Smooth muscle cell (in vitro differentiated cells): ENCODE results near the gene SPHKAP. TPM values are rescaled to one million over a fixed set of nuclear protein-coding genes. Genes with fewer than 3 reads are reported as not detected.

ENCODE experiments used
- DNase-seq: peaks from one replicate; lab custom pipeline; 2025; ENCODE audit not compliant: unreplicated experiment; lab: John Stamatoyannopoulos, UW
- H2AFZ ChIP-seq: fragments of 200-600 bp; sonication (generic); 2 replicates; pipeline ENCODE4 v1.6.0; 2016; ENCODE audit warnings: antibody characterized with exemption, low read depth, mild to moderate bottlenecking
- H3F3A ChIP-seq: fragments of 200-600 bp; sonication (generic); 2 replicates; pipeline ENCODE4 v1.6.0; 2017; ENCODE audit warnings: antibody characterized with exemption, low read depth
- H3K27ac ChIP-seq: fragments of 200-600 bp; sonication (generic); 2 replicates; pipeline ENCODE4 v1.5.1; 2016; ENCODE audit warnings: low read depth, mild to moderate bottlenecking
- H3K27me3 ChIP-seq: fragments of 200-600 bp; sonication (generic); 2 replicates; pipeline ENCODE4 v1.6.1; 2016; ENCODE audit warnings: low read depth, mild to moderate bottlenecking
- H3K36me3 ChIP-seq: fragments of 200-600 bp; sonication (generic); 2 replicates; pipeline ENCODE4 v1.5.1; 2016; ENCODE audit warnings: low read depth
- H3K4me1 ChIP-seq: fragments of 200-600 bp; sonication (generic); 2 replicates; pipeline ENCODE4 v1.5.1; 2016; ENCODE audit warnings: low read depth
- H3K4me2 ChIP-seq: fragments of 200-600 bp; sonication (generic); 2 replicates; pipeline ENCODE4 v1.6.0; 2016; ENCODE audit warnings: mild to moderate bottlenecking
- H3K4me3 ChIP-seq: fragments of 200-600 bp; sonication (generic); 2 replicates; pipeline ENCODE4 v1.5.1; 2016; ENCODE audit warnings: mild to moderate bottlenecking
- H3K79me2 ChIP-seq: fragments of 200-600 bp; sonication (generic); 2 replicates; pipeline ENCODE4 v1.6.0; 2016; ENCODE audit warnings: low read depth, mild to moderate bottlenecking
- H3K9ac ChIP-seq: fragments of 200-600 bp; sonication (generic); 2 replicates; pipeline ENCODE4 v1.6.0; 2016; ENCODE audit warnings: low read depth
- H3K9me3 ChIP-seq: fragments of 200-600 bp; sonication (generic); replicated peaks from 2 replicates; pipeline ENCODE4 v1.5.1; 2016; ENCODE audit warnings: low read depth
- H4K20me1 ChIP-seq: fragments of 200-600 bp; sonication (generic); 2 replicates; pipeline ENCODE4 v1.6.0; 2016; ENCODE audit warnings: low read depth
- WGBS: methylation state at CpG from one replicate; pipeline ENCODE4 v1.1.7; 2016; ENCODE audit warnings: low lambda C conversion rate; 5-methylcytosine and 5-hydroxymethylcytosine counted together
- polyA plus RNA-seq: library from polyadenylated mRNA; unstranded; fragments of >200 nt; fragmentation: Nextera tagmentation; extraction: Ambion mirVana; gene quantifications from 2 replicates; pipeline ENCODE4 v1.2.1, GENCODE V29; 2016
- total RNA-seq: library from RNA; depleted of rRNA; stranded (reverse); fragments of >200 nt; gene quantifications from 2 replicates; pipeline ENCODE4 v1.2.3, GENCODE V29; 2014
- TF ChIP-seq, protein P1 (sequence below): fragments of 200-600 bp; sonication (generic); IDR thresholded peaks from 2 replicates; pipeline ENCODE4 v1.5.1; 2017; ENCODE audit warnings: borderline replicate concordance, mild to moderate bottlenecking, antibody characterized with exemption; ENCODE audit not compliant: insufficient read depth, poor library complexity, severe bottlenecking

Gene SPHKAP
- total and polyA plus RNA-seq, 2 experiments from 2014 or later = not detected

DNA sequence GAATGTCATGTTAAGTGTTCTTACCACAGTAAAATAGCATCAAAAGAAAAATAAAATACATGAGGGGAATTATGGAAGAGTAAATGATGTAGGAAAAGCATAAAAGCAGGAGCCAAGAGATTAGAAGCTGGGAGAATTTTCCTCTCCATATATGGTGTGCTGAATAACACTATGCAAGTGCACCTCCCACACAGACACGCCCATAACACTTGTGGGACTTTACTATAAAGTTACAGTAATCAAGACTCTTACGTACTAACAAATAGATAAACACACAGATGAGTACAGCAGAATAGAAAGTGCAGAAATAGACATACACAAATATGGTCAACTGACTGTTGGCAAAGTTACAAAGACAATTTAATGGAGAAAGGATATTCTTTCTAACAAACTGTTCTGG is 16.0 kb upstream of the SPHKAP start:
- Histone ChIP-seq H3K4me1 (no peaks in the 10 kb centered on the region), H4K20me1 (no peaks in the 10 kb centered on the region), H3K27ac (no peak overlapping the region), H3K79me2 (no peaks in the 10 kb centered on the region), H3K27me3 (no peaks in the 10 kb centered on the region), H3K36me3 (no peaks in the 10 kb centered on the region), H3K4me3 (no peak overlapping the region), H2AFZ (no peak overlapping the region), H3K4me2 (no peak overlapping the region), H3F3A (no peaks in the 10 kb centered on the region), H3K9me3 (no peaks in the 10 kb centered on the region), H3K9ac (no peak overlapping the region)
- 76% methylated on average over 2 of the region's 2 CpGs for WGBS
- TF ChIP-seq, protein P1, sequence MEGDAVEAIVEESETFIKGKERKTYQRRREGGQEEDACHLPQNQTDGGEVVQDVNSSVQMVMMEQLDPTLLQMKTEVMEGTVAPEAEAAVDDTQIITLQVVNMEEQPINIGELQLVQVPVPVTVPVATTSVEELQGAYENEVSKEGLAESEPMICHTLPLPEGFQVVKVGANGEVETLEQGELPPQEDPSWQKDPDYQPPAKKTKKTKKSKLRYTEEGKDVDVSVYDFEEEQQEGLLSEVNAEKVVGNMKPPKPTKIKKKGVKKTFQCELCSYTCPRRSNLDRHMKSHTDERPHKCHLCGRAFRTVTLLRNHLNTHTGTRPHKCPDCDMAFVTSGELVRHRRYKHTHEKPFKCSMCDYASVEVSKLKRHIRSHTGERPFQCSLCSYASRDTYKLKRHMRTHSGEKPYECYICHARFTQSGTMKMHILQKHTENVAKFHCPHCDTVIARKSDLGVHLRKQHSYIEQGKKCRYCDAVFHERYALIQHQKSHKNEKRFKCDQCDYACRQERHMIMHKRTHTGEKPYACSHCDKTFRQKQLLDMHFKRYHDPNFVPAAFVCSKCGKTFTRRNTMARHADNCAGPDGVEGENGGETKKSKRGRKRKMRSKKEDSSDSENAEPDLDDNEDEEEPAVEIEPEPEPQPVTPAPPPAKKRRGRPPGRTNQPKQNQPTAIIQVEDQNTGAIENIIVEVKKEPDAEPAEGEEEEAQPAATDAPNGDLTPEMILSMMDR = no peak
- no peak for DNase-seq

DNA sequence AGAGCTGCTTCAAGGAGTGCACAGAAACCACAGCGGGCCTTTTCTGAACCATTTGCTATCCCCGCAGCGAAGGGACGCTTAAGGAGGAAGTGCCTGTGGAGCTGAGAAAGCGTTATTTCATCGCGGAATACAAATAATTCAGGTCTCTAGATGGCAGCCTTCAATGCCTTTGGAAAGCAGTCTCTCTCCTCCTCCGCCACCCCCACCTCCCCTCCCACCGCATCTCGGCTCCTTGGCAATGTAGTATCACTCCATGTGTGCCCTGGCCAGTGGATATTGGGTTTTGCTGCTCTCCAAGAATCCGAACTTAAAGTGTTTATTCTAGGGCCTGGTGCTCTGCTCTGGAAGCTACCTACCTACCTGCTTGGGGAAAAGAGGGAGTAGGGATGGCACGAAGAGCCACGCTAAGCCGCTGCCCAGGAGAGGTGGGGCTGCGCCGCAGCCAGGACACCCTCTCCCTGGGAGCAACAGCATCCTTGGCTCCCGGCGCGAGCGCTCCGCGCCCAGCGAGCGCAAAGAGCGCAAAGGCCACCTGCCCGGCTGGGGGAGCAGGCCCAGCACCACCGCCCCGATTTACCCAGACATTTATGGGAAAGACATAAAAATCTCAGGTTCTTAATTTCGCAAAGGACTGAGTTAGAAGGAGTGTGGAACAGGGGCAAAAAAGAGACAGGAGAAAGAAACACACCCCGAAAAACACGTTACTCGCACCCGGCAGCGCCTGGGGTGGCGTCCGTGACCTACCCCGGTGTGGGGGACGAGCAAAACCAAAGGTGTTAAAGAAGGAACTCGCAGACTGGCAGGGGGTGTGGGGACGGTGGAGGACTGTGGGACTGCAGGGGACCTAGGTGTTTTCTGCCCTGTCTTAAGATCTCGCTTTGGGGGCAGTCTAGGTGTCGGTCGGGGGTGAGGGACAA is 1.0 kb downstream of the SPHKAP start:
- 3% methylated on average over 43 of the region's 43 CpGs for WGBS
- H3K4me1 ChIP-seq = no peaks in the 10 kb centered on the region
- H3F3A ChIP-seq = no peaks in the 10 kb centered on the region
- H3K4me2 ChIP-seq = no peak overlapping the region
- no peak overlapping the region for H2AFZ ChIP-seq
- no peaks in the 10 kb centered on the region for H4K20me1 ChIP-seq
- H3K9me3 ChIP-seq = no peaks in the 10 kb centered on the region
- no peak for DNase-seq
- H3K79me2 ChIP-seq = no peaks in the 10 kb centered on the region
- TF ChIP-seq, protein P1 = no peak
- H3K4me3 ChIP-seq = no peak overlapping the region
- no peak overlapping the region for H3K27ac ChIP-seq
- H3K27me3 ChIP-seq = peaks cover 61% of the 10 kb centered on the region
- no peaks in the 10 kb centered on the region for H3K36me3 ChIP-seq
- no peak overlapping the region for H3K9ac ChIP-seq

DNA sequence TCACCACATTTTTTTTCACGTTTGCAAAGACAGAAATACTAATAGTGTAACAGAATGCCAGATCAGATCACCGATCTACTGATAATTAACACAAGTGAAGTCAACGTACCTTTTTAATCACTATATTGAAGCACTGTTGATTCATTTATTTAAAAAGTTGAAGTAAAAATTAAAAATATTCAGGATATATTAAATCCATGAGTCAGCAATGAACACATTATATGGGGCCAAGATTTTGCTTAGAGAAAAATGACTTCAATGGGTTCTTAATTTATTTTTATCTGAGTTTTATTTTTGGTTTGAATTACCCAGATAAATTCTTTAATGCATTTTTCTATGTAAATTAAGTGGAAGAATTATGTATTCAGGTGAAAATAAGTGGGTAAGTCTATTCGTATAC is 14.2 kb downstream of the SPHKAP start:
- H3K9ac ChIP-seq = no peak overlapping the region
- TF ChIP-seq, protein P1 = no peak
- H3K36me3 ChIP-seq = no peaks in the 10 kb centered on the region
- no peak overlapping the region for H2AFZ ChIP-seq
- no peaks in the 10 kb centered on the region for H3F3A ChIP-seq
- no peak overlapping the region for H3K4me3 ChIP-seq
- no peaks in the 10 kb centered on the region for H3K9me3 ChIP-seq
- WGBS = 81% methylated on average over 4 of the region's 4 CpGs
- no peak for DNase-seq
- no peak overlapping the region for H3K27ac ChIP-seq
- H3K4me2 ChIP-seq = no peak overlapping the region
- H4K20me1 ChIP-seq = no peaks in the 10 kb centered on the region
- peaks cover 7% of the 10 kb centered on the region for H3K27me3 ChIP-seq
- H3K79me2 ChIP-seq = no peaks in the 10 kb centered on the region
- H3K4me1 ChIP-seq = no peaks in the 10 kb centered on the region
